NCI-H2029 (cell line): ENCODE data around the gene SFSWAP.

Source experiments
- DNase-seq: peaks from one replicate; lab custom pipeline; 2025; lab: John Stamatoyannopoulos, UW

SFSWAP gene

GRCh38 chr12:131835616-131836171 is 124.8 kb downstream of the SFSWAP start:
- DNase-seq = no peak

- DNase-seq = no peak
These were observed 125.3 kb downstream of the SFSWAP start for GRCh38 chr12:131836193-131836592.

- DNase-seq = no peak
These were observed 126.0 kb downstream of the SFSWAP start for GRCh38 chr12:131836714-131837397.

GRCh38 chr12:131840643-131841416 is 129.9 kb downstream of the SFSWAP start:
- DNase-seq = no peak

GRCh38 chr12:131841547-131841946 is 130.7 kb downstream of the SFSWAP start:
- DNase-seq = no peak

GRCh38 chr12:131842169-131842568 is 131.3 kb downstream of the SFSWAP start:
- DNase-seq = no peak

GRCh38 chr12:131843527-131843926 is 132.6 kb downstream of the SFSWAP start:
- DNase-seq = no peak

- DNase-seq = no peak
These were observed 133.2 kb downstream of the SFSWAP start for GRCh38 chr12:131844140-131844539.

- DNase-seq = no peak
These were observed 133.8 kb downstream of the SFSWAP start for GRCh38 chr12:131844656-131845055.

GRCh38 chr12:131845121-131845520 is 134.2 kb downstream of the SFSWAP start:
- no peak for DNase-seq

- DNase-seq = no peak
These were observed 136.6 kb downstream of the SFSWAP start for GRCh38 chr12:131847456-131847855.

GRCh38 chr12:131848753-131849152 is 137.9 kb downstream of the SFSWAP start:
- DNase-seq = no peak
